Measurements from ENCODE around the gene SF3B2. TPM values are rescaled to one million over a fixed set of nuclear protein-coding genes. Genes with fewer than 3 reads are reported as not detected.

The SF3B2 gene
- total RNA-seq (100 to 1,000 TPM; 122 to 160 TPM), polyA plus RNA-seq (ENCODE audit: insufficient read length in 6 of 6) (100 to 1,000 TPM; 192 to 233 (median 218) TPM)
- long read RNA-seq, donor 1, transcript SF3B2-201 (22 exons, 2,903 nt) = major isoform, 7 of 111 reads
- long read RNA-seq, donor 1, transcript SF3B2-212 (4 exons, 616 nt) = minor isoform, 6 of 111 reads
- long read RNA-seq, donor 1, partial matches to known transcripts = 84 of 111 reads
- long read RNA-seq, donor 1, other reads (novel, unspliced or antisense) = 7 of 111 reads
- long read RNA-seq, donor 2, transcript SF3B2-201 (22 exons, 2,903 nt) = major isoform, 8 of 79 reads
- long read RNA-seq, donor 2, partial matches to known transcripts = 62 of 79 reads
- long read RNA-seq, donor 2, other reads (novel, unspliced or antisense) = 0 of 79 reads
- long read RNA-seq, donor 3, transcript SF3B2-201 (22 exons, 2,903 nt) = major isoform, 19 of 63 reads
- long read RNA-seq, donor 3, partial matches to known transcripts = 40 of 63 reads
- long read RNA-seq, donor 3, other reads (novel, unspliced or antisense) = 0 of 63 reads
- long read RNA-seq, donor 4, partial matches to known transcripts = 13 of 15 reads
- long read RNA-seq, donor 4, other reads (novel, unspliced or antisense) = 0 of 15 reads
- long read RNA-seq, donor 5, transcript SF3B2-201 (22 exons, 2,903 nt) = major isoform, 10 of 61 reads
- long read RNA-seq, donor 5, partial matches to known transcripts = 46 of 61 reads
- long read RNA-seq, donor 5, other reads (novel, unspliced or antisense) = 0 of 61 reads
- long read RNA-seq, donor 6, transcript SF3B2-201 (22 exons, 2,903 nt) = major isoform, 6 of 50 reads
- long read RNA-seq, donor 6, partial matches to known transcripts = 39 of 50 reads
- long read RNA-seq, donor 6, other reads (novel, unspliced or antisense) = 0 of 50 reads
- long read RNA-seq, donor 7, transcript SF3B2-201 (22 exons, 2,903 nt) = major isoform, 10 of 22 reads
- long read RNA-seq, donor 7, partial matches to known transcripts = 11 of 22 reads
- long read RNA-seq, donor 7, other reads (novel, unspliced or antisense) = 0 of 22 reads
- long read RNA-seq, donor 8, transcript SF3B2-212 (4 exons, 616 nt) = minor isoform, 8 of 68 reads
- long read RNA-seq, donor 8, transcript SF3B2-201 (22 exons, 2,903 nt) = major isoform, 10 of 68 reads
- long read RNA-seq, donor 8, partial matches to known transcripts = 45 of 68 reads
- long read RNA-seq, donor 8, other reads (novel, unspliced or antisense) = 0 of 68 reads
- long read RNA-seq, donor 9 = 0 reads
- long read RNA-seq, donor 10, transcript SF3B2-201 (22 exons, 2,903 nt) = major isoform, 5 of 30 reads
- long read RNA-seq, donor 10, partial matches to known transcripts = 20 of 30 reads
- long read RNA-seq, donor 10, other reads (novel, unspliced or antisense) = 5 of 30 reads
- long read RNA-seq, donor 11, transcript SF3B2-201 (22 exons, 2,903 nt) = major isoform, 5 of 123 reads
- long read RNA-seq, donor 11, partial matches to known transcripts = 111 of 123 reads
- long read RNA-seq, donor 11, other reads (novel, unspliced or antisense) = 0 of 123 reads
- long read RNA-seq, donor 12, transcript SF3B2-201 (22 exons, 2,903 nt) = major isoform, 10 of 51 reads
- long read RNA-seq, donor 12, partial matches to known transcripts = 38 of 51 reads
- long read RNA-seq, donor 12, other reads (novel, unspliced or antisense) = 0 of 51 reads

GRCh38 chr11:66051766-66052663 is at the start of gene SF3B2:
Gene SF3B2 (plus strand): TSS chr11:66052364. CDS start chr11:66052385, 21 bp downstream.
- ATAC-seq = peak; percentile 98
- DNase-seq = peak; percentile 96 to 100 (median 99)
- H3K36me3 ChIP-seq = peaks cover 0 to 36% of the 10 kb centered on the region in 2 donors
- no peaks in the 10 kb centered on the region for H3K9me3 ChIP-seq
- no peak for TF ChIP-seq CTCF (IDR thresholded peaks at IDR 0.05)
- H3K4me1 ChIP-seq = peaks cover 9 to 29% of the 10 kb centered on the region in 2 donors
- H3K27ac ChIP-seq = peak within 1 kb of the TSS; percentile 89 to 91
- H3K4me3 ChIP-seq = peak within 1 kb of the TSS; percentile 72 to 98
- intact Hi-C loops (cut with DNase I) = no loop called here
- peaks cover 8 to 26% of the 10 kb centered on the region in 2 donors for H3K27me3 ChIP-seq

GRCh38 chr11:66002648-66003225 is 49.4 kb upstream of the SF3B2 start:
- Histone ChIP-seq H3K4me3 (peak overlapping the region; percentile 79 to 86), H3K4me1 (peaks cover 8 to 33% of the 10 kb centered on the region in 2 donors), H3K9me3 (no peaks in the 10 kb centered on the region), H3K27me3 (no peaks in the 10 kb centered on the region), H3K27ac (peak overlapping the region; percentile 95 to 97), H3K36me3 (peaks cover 0 to 52% of the 10 kb centered on the region in 2 donors)
- intact Hi-C loops (cut with DNase I) = no loop called here
- DNase-seq (peak in 3 of 4 donors; percentile 50 to 92 (median 55)), ATAC-seq (peak; percentile 90)
- TF ChIP-seq CTCF (IDR thresholded peaks at IDR 0.05) = no peak

GRCh38 chr11:66003291-66003690 is 48.9 kb upstream of the SF3B2 start:
- DNase-seq = peak in 1 of 4 donors; percentile 39
- H3K4me3 ChIP-seq = peak overlapping the region in 1 of 2 donors; percentile 79
- TF ChIP-seq CTCF (IDR thresholded peaks at IDR 0.05) = no peak
- peaks cover 8 to 33% of the 10 kb centered on the region in 2 donors for H3K4me1 ChIP-seq
- H3K36me3 ChIP-seq = peaks cover 0 to 47% of the 10 kb centered on the region in 2 donors
- no peaks in the 10 kb centered on the region for H3K27me3 ChIP-seq
- no peak for ATAC-seq
- no peaks in the 10 kb centered on the region for H3K9me3 ChIP-seq
- peak overlapping the region in 1 of 2 donors; percentile 97 for H3K27ac ChIP-seq
- intact Hi-C loops (cut with DNase I) = no loop called here

All from left lung (tissue), 14 donors.